Renal cortex interstitium (tissue), 11 donors: ENCODE measurements around the gene POP4. TPM values are rescaled to one million over a fixed set of nuclear protein-coding genes. Genes with fewer than 3 reads are reported as not detected.

Experiments
- DNase-seq, 11 donors: peaks; one replicate each; pipeline ENCODE4 v3.0.0-alpha.2; 2013; ENCODE audit warnings: low read depth in 9 of 11, low spot score in 4 of 11; ENCODE audit errors: extremely low read depth in 1 of 11
- polyA plus RNA-seq, 3 donors: library from polyadenylated mRNA; unstranded; fragments of 120-200 nt; gene quantifications; one replicate each; pipeline ENCODE4 v1.2.1, GENCODE V29; 2013; ENCODE audit not compliant: insufficient read length in 3 of 3

POP4 gene
- polyA plus RNA-seq, 3 donors: 58.1 to 75.1 (median 64.2) TPM

GRCh38 chr19:29569038-29569911, 36.8 kb upstream of the POP4 start:
- DNase-seq: no peak

DNA sequence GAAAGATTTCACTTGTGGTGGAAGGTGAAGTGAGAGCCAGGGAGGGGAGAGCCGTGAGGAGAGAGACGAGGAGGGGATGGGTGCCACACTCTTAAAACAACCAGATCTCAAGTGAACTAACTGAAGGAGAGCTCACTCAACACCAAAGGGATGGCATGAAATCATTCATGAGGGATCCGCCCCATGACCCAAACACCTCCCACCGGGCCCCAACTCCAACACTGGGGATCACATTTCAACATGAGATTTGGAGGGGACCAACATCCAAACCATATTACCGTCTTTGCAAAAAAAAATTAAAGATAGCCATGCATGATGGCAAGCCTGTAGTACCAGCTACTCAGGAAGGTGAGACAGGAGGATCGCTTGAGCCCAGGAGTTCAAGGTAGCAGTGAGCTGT, 34.9 kb upstream of the POP4 start:
- no peak for DNase-seq

DNA sequence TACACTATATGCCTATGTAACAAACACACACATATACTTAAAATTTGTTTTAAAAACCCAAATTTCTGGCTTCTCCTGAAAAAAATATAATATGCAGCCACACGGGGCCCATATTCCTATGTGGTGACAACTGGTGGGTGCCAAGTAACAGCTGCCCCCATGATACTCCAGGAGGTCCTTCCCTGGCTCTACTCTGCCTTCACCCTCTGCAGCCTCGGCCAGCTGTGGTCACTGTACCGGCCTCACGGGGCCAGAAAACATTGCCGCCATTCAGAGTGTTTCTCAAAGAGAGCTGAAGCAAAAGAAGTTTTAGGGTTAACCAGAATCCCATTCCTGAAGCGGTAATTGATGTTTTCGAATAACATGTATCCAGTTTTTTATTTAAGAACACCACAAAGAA, 32.6 kb upstream of the POP4 start:
- no peak for DNase-seq

- no peak for DNase-seq
These were observed 31.6 kb upstream of the POP4 start for GRCh38 chr19:29574510-29574909.

DNA sequence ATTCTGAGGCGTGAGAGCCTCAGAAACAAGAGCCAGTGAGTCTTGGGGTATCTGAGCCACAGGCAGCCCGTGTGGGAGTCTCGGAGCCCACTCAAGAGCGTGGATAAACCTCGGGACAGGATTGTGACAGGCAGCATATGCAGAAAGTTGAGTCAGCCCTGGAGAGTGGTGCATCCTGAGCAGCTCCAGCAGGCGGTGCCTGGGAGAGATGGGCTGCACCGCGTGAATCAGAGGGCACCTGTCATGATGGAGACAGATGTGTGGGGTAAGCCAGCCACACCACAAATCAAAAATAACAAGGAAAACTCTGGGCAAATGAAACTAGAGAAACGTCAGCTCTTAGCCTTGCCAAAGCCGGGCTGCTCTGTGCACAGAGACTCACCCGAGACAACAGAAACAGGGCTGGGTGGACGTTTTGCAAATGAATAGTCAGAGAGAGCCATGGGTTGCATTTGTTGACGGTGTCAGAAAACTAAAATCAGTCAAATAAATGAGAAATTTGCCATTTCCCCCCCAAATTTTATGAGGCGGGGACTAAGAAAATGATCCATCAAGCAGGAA, 30.0 kb upstream of the POP4 start:
- no peak for DNase-seq

DNA sequence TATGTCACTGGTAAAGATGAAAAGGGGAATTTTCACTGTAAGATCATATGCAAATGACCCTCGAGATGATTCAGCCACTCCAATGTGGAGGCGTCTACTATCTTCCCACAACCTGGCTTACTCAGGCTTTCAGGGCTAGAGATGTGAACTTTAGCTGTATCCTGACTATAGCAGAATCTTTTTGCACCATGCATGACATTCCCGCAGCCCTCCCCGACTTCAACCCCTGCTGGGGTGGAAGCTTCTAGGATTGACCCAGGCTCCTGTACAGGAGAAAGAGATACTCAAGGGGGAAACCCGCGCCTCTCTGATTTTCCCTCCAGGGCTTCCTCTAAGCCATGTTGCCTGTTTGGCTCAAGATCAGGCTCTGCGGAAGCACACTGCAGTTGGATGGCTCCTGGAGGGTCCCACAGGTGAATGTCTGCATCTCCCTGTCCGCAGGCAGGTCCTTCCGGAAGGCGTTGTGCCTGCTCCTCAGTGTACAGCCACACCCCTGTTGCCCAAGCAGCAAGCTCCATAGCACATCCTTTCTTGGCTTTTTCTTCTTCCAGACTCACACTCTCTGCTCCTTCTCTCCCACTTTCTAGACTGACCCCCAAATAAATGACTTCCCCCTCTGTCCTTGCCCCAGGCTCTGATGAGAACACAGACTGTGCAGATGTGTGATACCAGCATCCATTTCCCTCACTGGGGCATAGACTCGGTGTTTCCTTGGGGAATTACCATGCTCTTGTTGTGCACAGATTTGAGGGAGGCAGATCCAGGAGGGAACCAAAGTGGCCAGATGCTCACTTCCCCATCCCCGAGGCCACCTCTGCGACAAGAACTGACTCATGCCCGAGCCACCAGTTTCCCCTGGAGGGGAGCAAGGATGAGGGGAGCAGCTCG, 29.1 kb upstream of the POP4 start:
- no peak for DNase-seq

- no peak for DNase-seq
These were observed 28.5 kb upstream of the POP4 start for GRCh38 chr19:29577649-29577963.

- no peak for DNase-seq
These were observed 27.7 kb upstream of the POP4 start for GRCh38 chr19:29578349-29578748.

DNA sequence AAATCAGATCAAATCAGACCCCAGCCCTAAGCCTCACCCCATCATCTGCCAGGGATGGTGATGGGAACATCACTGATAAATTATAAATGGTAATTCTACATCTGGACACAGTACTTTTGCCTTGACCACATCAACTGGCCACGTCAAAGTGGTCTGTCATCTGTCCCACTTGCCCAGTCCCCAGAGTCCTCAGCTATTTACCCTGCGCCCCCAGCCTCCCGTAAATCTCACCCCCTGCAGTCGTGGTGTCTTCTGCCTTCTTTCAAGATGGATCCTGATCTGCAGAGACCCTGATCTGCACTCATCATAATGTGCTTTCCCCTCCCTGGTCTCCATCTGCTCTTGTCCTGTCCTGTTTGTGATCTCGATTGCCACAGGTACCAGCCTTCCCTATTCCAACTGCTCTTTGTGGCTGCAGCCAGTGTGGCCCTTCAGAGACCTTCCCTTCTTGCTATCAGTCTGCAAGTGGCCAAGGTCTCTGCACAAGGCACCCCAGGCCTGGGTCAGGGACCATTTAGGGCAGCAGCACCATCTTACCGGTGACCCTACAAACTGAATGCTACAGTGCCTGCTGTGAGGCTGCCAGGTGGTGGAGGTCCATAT, 26.7 kb upstream of the POP4 start:
- DNase-seq: no peak

GRCh38 chr19:29581398-29581797, 24.7 kb upstream of the POP4 start:
- DNase-seq: no peak

- no peak for DNase-seq
These were observed 22.7 kb upstream of the POP4 start for GRCh38 chr19:29583196-29583999.

GRCh38 chr19:29586401-29586800, 19.7 kb upstream of the POP4 start:
- no peak for DNase-seq

- DNase-seq: no peak
These were observed 19.0 kb upstream of the POP4 start for GRCh38 chr19:29587059-29587458.

DNA sequence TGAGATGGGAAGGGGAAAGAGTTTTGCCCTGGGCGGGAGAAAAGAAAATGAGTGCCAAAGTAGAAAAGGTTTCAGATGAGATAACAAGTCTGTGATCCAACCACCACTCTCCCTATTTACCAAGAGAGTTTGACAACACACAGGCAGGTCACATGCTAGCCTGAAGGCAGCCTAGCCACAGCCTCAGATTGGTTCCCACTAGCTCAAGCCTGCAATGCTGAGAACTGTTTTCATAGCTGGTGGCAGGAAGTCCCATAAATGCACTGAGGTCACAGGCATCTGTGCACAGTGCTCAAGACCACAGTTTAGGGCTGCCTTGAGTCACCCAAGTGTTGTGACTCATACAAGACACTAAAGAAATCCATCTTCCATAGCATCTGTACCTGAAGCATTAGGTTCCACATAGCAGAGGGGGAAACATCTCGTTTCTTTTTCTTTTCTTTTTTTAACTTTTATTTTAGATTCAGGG, 18.5 kb upstream of the POP4 start:
- no peak for DNase-seq

GRCh38 chr19:29588095-29588494, 18.0 kb upstream of the POP4 start:
- no peak for DNase-seq

GRCh38 chr19:29590278-29590677, 15.8 kb upstream of the POP4 start:
- no peak for DNase-seq

DNA sequence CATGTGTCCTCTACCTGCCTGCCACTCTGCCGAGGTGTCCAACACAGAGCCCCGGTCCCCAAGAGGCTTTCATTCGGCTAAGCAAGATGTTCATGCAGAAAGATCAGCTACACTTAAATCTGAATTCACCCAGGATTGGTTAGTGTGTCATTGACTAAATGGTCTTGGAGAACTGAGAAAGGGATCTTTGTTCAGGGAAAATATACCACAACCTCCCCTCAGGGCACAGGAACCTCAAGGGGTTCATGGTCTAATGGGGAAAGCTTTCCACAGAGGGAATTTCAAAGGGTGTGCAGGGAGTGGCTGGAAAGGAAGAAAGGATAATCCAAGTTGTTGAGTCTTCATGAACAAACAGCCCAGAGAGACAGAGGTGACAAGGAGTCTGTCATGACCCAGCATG, 14.4 kb upstream of the POP4 start:
- no peak for DNase-seq

DNA sequence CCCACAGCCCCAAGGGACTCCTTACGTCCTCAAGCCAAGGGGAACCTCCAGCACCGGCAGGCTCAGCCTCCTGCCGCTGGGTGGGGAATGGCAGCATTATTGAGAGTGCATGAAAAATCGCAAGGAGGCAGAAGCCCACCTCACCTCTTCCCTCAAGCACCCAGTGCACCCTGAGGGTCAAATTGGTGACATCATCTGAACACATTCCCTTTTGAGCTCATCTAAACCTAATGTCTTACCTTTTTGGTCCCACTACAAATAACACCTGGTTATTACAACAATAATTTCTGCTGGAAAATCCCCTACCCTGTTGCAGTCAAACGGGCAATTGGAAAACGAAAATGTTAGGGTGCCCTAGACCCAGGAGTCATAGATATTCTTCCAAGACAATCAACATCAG, 12.2 kb upstream of the POP4 start:
- DNase-seq: no peak
